ENCODE results near the gene SNTG2. TPM values are rescaled to one million over a fixed set of nuclear protein-coding genes. Genes with fewer than 3 reads are reported as not detected.

The SNTG2 gene
- total and polyA plus RNA-seq, 2 donors (not counting 3 experiments of a cell fraction or from before 2014, with no cell fraction given) = not detected

- Histone ChIP-seq H3K4me3 (replicated peaks in 1 of 3; ENCODE audit: insufficient read depth in 1 of 3, low read depth in 1 of 3, low read length in 3 of 3) (no peak overlapping the region), H3K27ac (ENCODE audit: insufficient read depth, low read depth, low read length) (no peak overlapping the region), H3K27me3 (ENCODE audit: control insufficient read depth in 2 of 2, insufficient read depth in 2 of 2, low read length in 2 of 2) (no peaks in the 10 kb centered on the region), H3K9ac (replicated peaks; ENCODE audit: extremely low read depth, insufficient read depth, low read length) (no peak overlapping the region), H4K20me1 (replicated peaks; ENCODE audit: control insufficient read depth, extremely low read depth, insufficient read depth, low read length) (no peaks in the 10 kb centered on the region), H3K4me2 (ENCODE audit: insufficient read depth, low read length) (no peak overlapping the region), H3K9me3 (replicated peaks; ENCODE audit: control insufficient read depth, insufficient read depth, low read length) (peaks cover 4% of the 10 kb centered on the region), H2AFZ (ENCODE audit: low read depth, low read length) (no peak overlapping the region), H3K4me1 (ENCODE audit: control insufficient read depth, extremely low read depth, insufficient read depth, low read length) (no peaks in the 10 kb centered on the region), H3K36me3 (ENCODE audit: control insufficient read depth in 2 of 2, extremely low read depth in 1 of 2, insufficient read depth in 2 of 2, low read length in 2 of 2) (no peaks in the 10 kb centered on the region), H3K9me1 (replicated peaks; ENCODE audit: control insufficient read depth, extremely low read depth, insufficient read depth, low read length) (no peaks in the 10 kb centered on the region), H3K79me2 (ENCODE audit: control insufficient read depth, insufficient read depth, low read length) (no peaks in the 10 kb centered on the region)
- no peak for DNase-seq (ENCODE audit: low read depth, low spot score)
- TF ChIP-seq POLR2AphosphoS5 (IDR thresholded peaks at IDR 0.05; ENCODE audit: insufficient read depth, low read depth, low read length) (no peak), POLR2A (IDR thresholded peaks at IDR 0.05; ENCODE audit: low read depth, low read length) (no peak), GATA2 (IDR thresholded peaks at IDR 0.05; ENCODE audit: insufficient read depth, insufficient read length, low read depth, low read length) (no peak), FOS (IDR thresholded peaks at IDR 0.05; ENCODE audit: borderline replicate concordance, insufficient read depth, low read length) (no peak), JUN (IDR thresholded peaks at IDR 0.05; ENCODE audit: borderline replicate concordance, insufficient read depth, insufficient read length, low read depth) (no peak), EZH2 (IDR thresholded peaks at IDR 0.05; ENCODE audit: borderline replicate concordance, low read depth, low read length, severe bottlenecking) (no peak), MYC (IDR thresholded peaks at IDR 0.05; ENCODE audit: low read depth, low read length) (no peak)
- TF ChIP-seq, protein P1, sequence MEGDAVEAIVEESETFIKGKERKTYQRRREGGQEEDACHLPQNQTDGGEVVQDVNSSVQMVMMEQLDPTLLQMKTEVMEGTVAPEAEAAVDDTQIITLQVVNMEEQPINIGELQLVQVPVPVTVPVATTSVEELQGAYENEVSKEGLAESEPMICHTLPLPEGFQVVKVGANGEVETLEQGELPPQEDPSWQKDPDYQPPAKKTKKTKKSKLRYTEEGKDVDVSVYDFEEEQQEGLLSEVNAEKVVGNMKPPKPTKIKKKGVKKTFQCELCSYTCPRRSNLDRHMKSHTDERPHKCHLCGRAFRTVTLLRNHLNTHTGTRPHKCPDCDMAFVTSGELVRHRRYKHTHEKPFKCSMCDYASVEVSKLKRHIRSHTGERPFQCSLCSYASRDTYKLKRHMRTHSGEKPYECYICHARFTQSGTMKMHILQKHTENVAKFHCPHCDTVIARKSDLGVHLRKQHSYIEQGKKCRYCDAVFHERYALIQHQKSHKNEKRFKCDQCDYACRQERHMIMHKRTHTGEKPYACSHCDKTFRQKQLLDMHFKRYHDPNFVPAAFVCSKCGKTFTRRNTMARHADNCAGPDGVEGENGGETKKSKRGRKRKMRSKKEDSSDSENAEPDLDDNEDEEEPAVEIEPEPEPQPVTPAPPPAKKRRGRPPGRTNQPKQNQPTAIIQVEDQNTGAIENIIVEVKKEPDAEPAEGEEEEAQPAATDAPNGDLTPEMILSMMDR (IDR thresholded peaks at IDR 0.05; ENCODE audit: extremely low read depth in 1 of 2, insufficient read depth in 1 of 2, low read depth in 1 of 2, low read length in 2 of 2) = no peak
- TF ChIP-seq, protein P2, sequence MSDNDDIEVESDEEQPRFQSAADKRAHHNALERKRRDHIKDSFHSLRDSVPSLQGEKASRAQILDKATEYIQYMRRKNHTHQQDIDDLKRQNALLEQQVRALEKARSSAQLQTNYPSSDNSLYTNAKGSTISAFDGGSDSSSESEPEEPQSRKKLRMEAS (IDR thresholded peaks at IDR 0.05; ENCODE audit: insufficient read depth, insufficient read length) = no peak
- no TSS peak for BruUV-seq (replicated peaks)
- CTCF ChIA-PET = no interaction called here
- POLR2A ChIA-PET = no interaction called here
- dilution Hi-C loops (cut with MboI; ENCODE audit: extremely low pct_ligation_motif_present, low sequenced_read_pairs) = no loop called here
- FAIRE-seq = no peak
- intact Hi-C loops (cut with micrococcal nuclease) = no loop called here
These were observed 192.5 kb downstream of the SNTG2 start for GRCh38 chr2:1143129-1143528.
